GM12892 (cell line): ENCODE measurements around the gene PPP2R2B.

ENCODE experiments used
- DNase-seq: peaks from one replicate; pipeline ENCODE4 v3.0.0; 2011; ENCODE audit not compliant: insufficient read length
- FAIRE-seq: peaks from 2 replicates; lab custom pipeline; 2011; peaks lifted over from hg19 to GRCh38; lab: Jason Lieb, UNC
- POLR2A ChIP-seq: IDR thresholded peaks from 2 replicates; pipeline ENCODE4 v1.6.1; 2011; ENCODE audit warnings: low read depth, low read length, control low read depth
- POLR2AphosphoS5 ChIP-seq: IDR thresholded peaks from 2 replicates; pipeline ENCODE4 v1.6.1; 2011; ENCODE audit warnings: low read depth, low read length, control low read depth
- TAF1 ChIP-seq: IDR thresholded peaks from 2 replicates; pipeline ENCODE4 v1.6.1; 2011; ENCODE audit warnings: low read depth, mild to moderate bottlenecking, control low read depth, low read length, borderline replicate concordance

PPP2R2B gene

DNA sequence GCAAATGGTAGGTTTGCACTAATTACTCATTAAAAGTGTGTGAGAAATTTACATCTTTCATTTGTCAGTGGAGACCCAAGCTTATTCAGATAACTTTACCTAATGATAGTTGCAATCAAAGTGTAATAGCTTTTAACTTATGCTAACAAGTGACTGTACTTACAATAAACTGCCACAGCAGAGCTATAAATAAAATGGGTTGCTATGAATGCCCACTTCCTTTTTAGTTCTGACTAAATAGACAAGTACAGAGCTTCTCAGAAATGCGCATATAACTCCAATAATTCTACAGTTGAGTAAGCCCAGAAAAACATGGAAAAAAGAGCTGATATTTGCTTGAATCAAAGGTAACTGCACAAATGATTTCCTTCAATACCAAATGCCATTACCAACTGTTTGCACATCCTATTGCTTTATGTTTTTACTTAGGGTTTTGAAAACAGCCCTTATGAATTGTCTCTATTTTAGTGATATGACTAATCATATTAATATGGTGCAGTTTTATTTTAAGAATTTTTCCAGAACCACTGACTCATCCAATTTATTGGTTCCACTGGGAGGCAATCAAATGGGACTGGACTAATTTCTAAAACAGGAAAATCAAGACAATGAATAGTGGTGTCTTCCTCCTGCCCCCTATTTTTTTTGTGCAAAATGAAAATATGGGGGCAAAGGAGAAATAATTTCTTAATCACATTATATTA, 84.1 kb downstream of the PPP2R2B start:
- no peak for FAIRE-seq
- no peak for DNase-seq
- TF ChIP-seq TAF1 (no peak), POLR2A (no peak), POLR2AphosphoS5 (no peak)

DNA sequence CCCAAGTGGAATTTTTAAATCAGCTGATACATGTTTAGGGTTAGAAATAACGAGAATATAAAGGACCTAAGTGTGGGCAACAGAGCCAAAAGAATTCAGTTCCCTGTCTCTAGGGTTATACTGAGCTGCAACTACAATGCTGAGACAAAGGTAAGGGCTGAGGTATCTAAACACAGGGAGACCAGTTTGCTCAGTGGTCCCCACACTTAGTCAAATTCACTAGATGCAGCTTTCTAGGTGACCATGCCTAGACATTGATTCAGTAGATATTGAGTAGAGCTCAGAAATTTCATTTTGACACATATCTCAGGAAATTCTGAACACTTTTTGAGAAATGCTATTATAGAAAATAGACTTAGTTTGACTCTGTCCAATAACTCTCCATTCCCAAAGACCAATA, 84.8 kb downstream of the PPP2R2B start:
- FAIRE-seq (no peak), DNase-seq (no peak)
- TF ChIP-seq POLR2AphosphoS5 (no peak), POLR2A (no peak), TAF1 (no peak)

DNA sequence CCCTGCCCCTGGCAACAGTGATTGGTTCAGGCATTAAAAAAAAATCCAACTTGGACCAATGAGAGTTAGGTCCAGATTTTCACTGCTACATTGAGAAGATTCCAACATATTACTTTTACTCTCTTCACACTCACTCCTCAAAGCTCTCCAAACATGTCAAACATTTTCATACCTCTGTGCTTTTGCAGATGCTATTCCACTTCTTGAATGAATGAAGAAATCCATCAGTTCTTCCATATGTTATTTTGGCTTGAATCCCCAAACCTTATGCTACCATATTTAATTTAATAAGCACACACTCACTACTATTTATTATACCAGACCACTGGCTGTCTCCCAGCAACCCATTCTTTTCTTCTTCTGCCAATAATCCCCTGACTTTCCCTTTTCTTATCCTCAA, 87.1 kb downstream of the PPP2R2B start:
- no peak for DNase-seq

GRCh38 chr5:146789712-146790653, 88.6 kb downstream of the PPP2R2B start:
- FAIRE-seq: no peak
- TF ChIP-seq POLR2AphosphoS5 (no peak), TAF1 (no peak), POLR2A (no peak)
- DNase-seq: no peak

More for the DNA sequence above, 87.1 kb downstream of the PPP2R2B start:
- no peak for FAIRE-seq
- TF ChIP-seq TAF1 (no peak), POLR2AphosphoS5 (no peak), POLR2A (no peak)

DNA sequence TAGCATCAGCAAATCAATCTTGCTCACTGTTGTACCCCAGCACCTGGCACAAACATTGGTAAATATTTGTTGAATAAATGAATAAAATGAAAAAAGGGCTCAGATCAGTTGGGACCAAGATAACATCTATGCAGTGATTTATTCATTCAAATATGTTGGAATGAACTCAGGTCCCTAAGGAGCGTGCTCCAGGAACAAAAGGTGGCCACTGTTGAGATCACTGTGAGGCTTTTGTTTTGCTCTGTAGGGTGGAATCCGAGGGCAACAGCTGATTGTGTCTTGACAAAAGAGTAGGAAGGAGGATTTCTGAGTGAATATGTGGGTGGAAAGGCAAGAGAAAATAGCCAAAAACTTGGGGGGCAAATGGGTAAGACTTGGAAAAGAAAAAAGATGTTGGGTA, 89.7 kb downstream of the PPP2R2B start:
- no peak for TF ChIP-seq TAF1
- TF ChIP-seq POLR2A: no peak
- no peak for TF ChIP-seq POLR2AphosphoS5
- FAIRE-seq (no peak), DNase-seq (no peak)

DNA sequence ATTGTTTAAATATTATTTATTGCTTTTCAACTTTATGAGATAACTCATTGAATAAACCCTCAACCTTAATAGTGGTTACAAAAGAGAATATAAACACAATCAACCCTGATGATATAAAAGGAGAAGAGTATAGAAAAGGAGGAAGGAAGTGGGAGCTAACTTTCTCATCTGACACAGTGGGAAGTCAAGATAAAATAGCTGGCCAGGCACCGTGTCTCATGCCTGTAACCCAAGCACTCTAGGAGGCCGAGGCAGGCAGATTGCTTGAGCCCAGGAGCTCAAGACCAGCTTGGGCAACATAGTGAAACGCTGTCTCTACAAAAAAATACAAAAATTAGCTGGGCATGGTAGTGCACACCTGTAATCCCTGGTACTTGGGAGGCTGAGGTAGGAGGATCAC, 93.5 kb downstream of the PPP2R2B start:
- FAIRE-seq (no peak), DNase-seq (no peak)
- TF ChIP-seq TAF1 (no peak), POLR2AphosphoS5 (no peak), POLR2A (no peak)

DNA sequence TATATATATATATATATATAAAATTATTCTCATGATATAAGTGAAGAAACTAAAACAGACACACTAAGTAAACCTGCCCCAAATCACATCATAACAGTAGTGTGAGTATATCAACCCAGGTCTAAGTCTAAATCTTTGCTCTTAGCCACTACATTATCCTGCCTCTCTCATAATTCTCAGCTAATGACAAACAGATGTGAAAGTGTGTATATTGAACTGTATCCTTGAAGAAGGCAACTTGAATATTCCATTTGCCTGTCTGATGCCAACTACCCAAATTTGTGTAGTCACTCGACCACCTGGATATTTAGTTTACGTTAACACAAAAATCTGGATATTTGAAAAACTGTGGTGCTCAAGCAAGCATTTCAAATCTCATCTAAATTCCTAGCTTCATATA, 97.4 kb downstream of the PPP2R2B start:
- TF ChIP-seq POLR2AphosphoS5: no peak
- DNase-seq (no peak), FAIRE-seq (no peak)

DNA sequence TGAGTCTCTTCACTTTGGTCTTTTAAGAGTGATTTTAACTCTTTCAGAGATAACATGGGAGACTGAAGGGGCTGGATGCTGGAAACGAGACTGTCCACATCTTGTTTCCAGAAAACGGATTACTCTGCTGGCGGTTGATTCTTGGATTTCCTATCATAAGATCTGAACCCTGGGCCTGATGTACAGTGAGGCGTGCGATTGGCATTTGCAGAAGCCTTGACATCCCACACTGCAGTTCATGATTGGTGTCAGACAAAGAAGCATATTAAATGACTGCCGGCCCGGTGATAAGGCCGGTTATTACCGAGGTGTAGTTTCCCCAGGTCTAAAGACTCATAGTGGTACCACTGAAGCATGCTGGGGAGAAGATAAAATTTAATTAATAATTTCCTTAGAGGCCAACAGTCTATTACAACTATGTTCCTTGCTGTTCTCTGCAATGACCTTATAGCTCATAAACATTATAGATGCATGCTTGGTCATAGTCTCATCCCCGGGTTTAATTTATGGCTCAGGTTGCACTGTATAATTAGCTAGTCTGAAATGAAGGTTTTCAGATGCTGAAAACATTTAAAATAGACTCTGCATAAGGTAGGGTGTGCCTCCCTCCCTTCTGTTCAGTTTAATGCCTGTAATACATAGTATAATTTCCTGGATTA, 99.2 kb downstream of the PPP2R2B start:
- DNase-seq: no peak
- FAIRE-seq: no peak
- TF ChIP-seq POLR2A (no peak), POLR2AphosphoS5 (no peak), TAF1 (no peak)

- FAIRE-seq (no peak), DNase-seq (no peak)
- TF ChIP-seq POLR2A: no peak
- no peak for TF ChIP-seq TAF1
- TF ChIP-seq POLR2AphosphoS5: no peak
Measured at GRCh38 chr5:146778795-146779194, 99.8 kb downstream of the PPP2R2B start.

- FAIRE-seq (no peak), DNase-seq (no peak)
- no peak for TF ChIP-seq TAF1
- no peak for TF ChIP-seq POLR2AphosphoS5
- no peak for TF ChIP-seq POLR2A
Measured at GRCh38 chr5:146778261-146778660, 100.3 kb downstream of the PPP2R2B start.

DNA sequence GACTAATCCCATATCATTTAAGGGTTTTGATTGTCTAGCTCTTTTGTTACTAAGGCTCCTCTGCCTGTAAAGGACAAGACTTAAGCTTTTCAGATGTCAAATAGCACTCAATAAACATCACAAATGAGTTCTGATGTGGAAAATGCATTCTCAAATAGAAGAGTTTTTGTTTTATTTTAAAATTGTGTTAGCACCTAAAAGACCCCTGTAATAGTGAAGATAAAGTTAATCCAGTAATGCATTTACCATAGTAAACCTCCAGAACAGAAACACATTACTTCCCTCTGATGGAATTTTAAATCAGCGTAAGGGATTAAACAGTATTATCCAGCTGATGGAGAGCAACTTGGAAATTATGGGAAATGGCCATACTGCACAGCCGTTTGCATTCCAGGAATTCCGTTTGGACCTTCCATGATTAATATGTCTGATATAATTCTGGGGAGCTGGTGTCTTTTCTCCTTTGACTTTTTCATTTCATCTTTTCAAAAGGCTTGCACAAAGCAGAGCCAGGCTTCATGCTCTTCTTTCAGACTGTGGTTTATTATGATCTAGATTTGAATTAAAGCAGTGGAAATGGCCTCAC, 105.6 kb downstream of the PPP2R2B start:
- TF ChIP-seq POLR2AphosphoS5 (no peak), TAF1 (no peak), POLR2A (no peak)
- no peak for FAIRE-seq
- no peak for DNase-seq
